GM12892 (cell line): ENCODE results near the gene FKRP.

Experiments
- POLR2A ChIP-seq: IDR thresholded peaks from 2 replicates; pipeline ENCODE4 v1.6.1; 2011; ENCODE audit warnings: low read depth, low read length, control low read depth
- TAF1 ChIP-seq: IDR thresholded peaks from 2 replicates; pipeline ENCODE4 v1.6.1; 2011; ENCODE audit warnings: low read depth, mild to moderate bottlenecking, control low read depth, low read length, borderline replicate concordance

DNA sequence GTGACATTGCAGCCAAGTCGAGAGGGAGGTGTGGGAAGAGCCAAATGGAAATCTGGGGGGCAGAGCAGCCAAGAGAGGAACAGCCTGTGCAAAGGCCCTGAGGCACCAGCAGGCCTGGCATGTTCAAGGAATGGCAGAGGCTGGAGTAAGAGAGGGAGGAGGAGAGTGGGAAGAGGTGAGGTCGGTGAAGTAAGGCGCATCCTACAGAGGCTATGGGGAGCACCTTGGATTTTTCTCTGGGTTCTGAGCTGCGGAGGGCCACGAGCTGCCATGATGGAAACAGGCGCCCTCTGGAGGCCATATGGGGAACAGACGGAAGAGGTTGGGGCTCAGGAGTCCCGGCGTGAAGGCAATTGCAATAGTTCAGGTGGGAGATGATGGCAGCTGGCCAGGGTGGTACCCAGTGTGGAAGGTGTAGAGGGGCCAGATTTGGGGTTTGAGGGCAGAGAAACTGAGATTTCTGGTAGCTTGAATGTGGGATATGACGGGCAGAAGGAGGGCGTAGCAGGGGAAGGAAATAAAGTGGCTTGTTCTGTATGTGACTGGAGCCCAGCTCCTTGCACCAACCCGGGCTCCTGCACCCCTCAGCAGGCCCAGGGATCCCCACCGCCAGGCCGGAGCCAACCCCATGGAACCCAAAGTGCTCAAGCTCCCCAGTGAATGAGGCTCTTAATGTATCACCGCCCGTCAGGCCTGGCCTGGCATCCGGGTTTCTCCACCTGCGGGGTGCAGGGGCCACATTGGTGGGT, 20.9 kb downstream of the FKRP start:
- no peak for TF ChIP-seq POLR2A
- no peak for TF ChIP-seq TAF1
